Left lung (tissue), 10 donors: Measurements from ENCODE around the gene ABLIM3. TPM values are rescaled to one million over a fixed set of nuclear protein-coding genes. Genes with fewer than 3 reads are reported as not detected.

Experiments
- ATAC-seq: fragments of 200-7000 bp; cut with Tn5 transposase; one replicate; pipeline ENCODE4 v1.9.1; 2020; ENCODE audit warnings: moderate library complexity
- DNase-seq, 4 donors: peaks; one replicate each; pipeline ENCODE4 v3.0.0-alpha.2; 2013 to 2020
- H3K27ac ChIP-seq, 2 donors: fragments of 200-600 bp; sonication (generic) in 1 of 2; one replicate each; pipeline versions ENCODE4 v1.5.0 to v1.8.0; 2020 to 2021
- H3K27me3 ChIP-seq, 2 donors: fragments of 200-600 bp; sonication (generic) in 1 of 2; one replicate each; pipeline versions ENCODE4 v1.5.0 to v1.8.0; 2020 to 2021
- H3K36me3 ChIP-seq, 2 donors: fragments of 200-600 bp; sonication (generic) in 1 of 2; one replicate each; pipeline versions ENCODE4 v1.5.0 to v1.8.0; 2020 to 2021
- H3K4me1 ChIP-seq, 2 donors: fragments of 200-600 bp; one replicate each; pipeline ENCODE4 v1.8.0; 2021
- H3K4me3 ChIP-seq, 2 donors: fragments of 200-600 bp; sonication (generic) in 1 of 2; one replicate each; pipeline versions ENCODE4 v1.5.0 to v1.8.0; 2020 to 2021; ENCODE audit warnings: mild to moderate bottlenecking in 1 of 2
- H3K9me3 ChIP-seq, 2 donors: fragments of 200-600 bp; sonication (generic) in 1 of 2; one replicate each; pipeline versions ENCODE4 v1.5.0 to v1.8.0; 2020 to 2021
- intact Hi-C, 2 donors: fragments of 100-400 bp; cut with DNase I; formaldehyde crosslinking; loops; one replicate each; pipeline versions ENCODE4 v1.11.2 to v1.14.2; 2022
- polyA plus RNA-seq, 6 donors: library from polyadenylated mRNA; unstranded; fragments of 120-200 nt; gene quantifications; one replicate each; pipeline ENCODE4 v1.2.1, GENCODE V29; 2013; ENCODE audit not compliant: insufficient read length in 6 of 6
- total RNA-seq, 2 donors: library from RNA; stranded (reverse); fragmentation: NEBNext Ultra II Directional; extraction: Animal tissue kit (Norgen Biotek cat#: 25700); gene quantifications; one replicate each; pipeline ENCODE4 v1.2.1, GENCODE V29; 2021
- TF ChIP-seq, protein P1 (sequence below), 2 donors: fragments of 200-600 bp; sonication (generic) in 1 of 2; IDR thresholded peaks; one replicate each; pipeline versions ENCODE4 v1.5.0 to v1.8.0; 2021; ENCODE audit warnings: antibody characterized with exemption in 2 of 2
- donor health status: DM: no; HTN: yes; CAD: no.
- donor health status: DM: no; HTN: no; CAD: no.

The ABLIM3 gene
- total and polyA plus RNA-seq, 8 donors: 33.2 to 145 (median 108) TPM

GRCh38 chr5:149138182-149138923 is 2.9 kb upstream of the ABLIM3 start:
- H3K9me3 ChIP-seq: no peaks in the 10 kb centered on the region
- intact Hi-C loops: no loop called here
- no peak for ATAC-seq
- TF ChIP-seq, protein P1, sequence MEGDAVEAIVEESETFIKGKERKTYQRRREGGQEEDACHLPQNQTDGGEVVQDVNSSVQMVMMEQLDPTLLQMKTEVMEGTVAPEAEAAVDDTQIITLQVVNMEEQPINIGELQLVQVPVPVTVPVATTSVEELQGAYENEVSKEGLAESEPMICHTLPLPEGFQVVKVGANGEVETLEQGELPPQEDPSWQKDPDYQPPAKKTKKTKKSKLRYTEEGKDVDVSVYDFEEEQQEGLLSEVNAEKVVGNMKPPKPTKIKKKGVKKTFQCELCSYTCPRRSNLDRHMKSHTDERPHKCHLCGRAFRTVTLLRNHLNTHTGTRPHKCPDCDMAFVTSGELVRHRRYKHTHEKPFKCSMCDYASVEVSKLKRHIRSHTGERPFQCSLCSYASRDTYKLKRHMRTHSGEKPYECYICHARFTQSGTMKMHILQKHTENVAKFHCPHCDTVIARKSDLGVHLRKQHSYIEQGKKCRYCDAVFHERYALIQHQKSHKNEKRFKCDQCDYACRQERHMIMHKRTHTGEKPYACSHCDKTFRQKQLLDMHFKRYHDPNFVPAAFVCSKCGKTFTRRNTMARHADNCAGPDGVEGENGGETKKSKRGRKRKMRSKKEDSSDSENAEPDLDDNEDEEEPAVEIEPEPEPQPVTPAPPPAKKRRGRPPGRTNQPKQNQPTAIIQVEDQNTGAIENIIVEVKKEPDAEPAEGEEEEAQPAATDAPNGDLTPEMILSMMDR (IDR thresholded peaks at IDR 0.05): no peak
- H3K27me3 ChIP-seq: peaks cover 0 to 15% of the 10 kb centered on the region in 2 donors
- no peak for DNase-seq
- no peak overlapping the region for H3K4me3 ChIP-seq
- peaks cover 0 to 45% of the 10 kb centered on the region in 2 donors for H3K4me1 ChIP-seq
- no peaks in the 10 kb centered on the region for H3K36me3 ChIP-seq
- no peak overlapping the region for H3K27ac ChIP-seq

DNA sequence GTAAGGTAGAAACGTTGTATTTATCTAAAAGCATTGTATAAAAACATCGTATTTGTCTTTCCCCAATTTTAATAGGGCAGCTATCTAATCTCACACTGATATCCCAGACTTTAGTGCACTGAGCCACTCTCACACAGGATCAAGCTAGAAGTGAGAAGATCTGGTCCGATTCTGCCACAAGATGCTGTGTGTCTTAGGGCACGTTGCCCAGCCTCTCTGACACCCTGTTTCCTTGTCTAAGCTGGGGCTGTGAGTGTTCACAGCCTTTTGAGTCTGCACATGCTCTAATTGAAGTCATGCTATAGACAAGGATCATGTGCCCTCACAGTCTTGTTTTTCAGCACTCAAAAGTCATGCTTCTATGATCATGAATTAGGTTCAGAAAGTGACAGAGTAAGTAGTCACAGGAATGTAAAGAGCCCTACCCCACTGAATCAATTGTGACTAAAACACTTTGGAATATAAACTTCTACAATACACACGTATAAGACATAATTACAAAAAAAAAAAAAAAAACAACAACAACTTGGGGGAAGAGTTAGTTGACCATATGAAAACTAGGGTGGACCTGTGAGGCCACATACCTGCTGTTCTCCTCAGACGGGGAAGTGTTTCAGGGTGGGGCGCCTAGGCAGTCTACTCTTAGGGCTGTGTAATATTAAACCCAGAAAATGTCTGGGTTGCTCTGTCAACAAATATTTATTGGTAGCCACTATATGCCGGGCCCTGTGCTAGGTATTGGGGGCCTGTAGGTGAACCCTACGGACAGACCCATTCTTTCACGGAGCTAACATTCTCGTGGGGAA is 893 bp upstream of the ABLIM3 start:
- no peak for ATAC-seq
- Histone ChIP-seq H3K4me3 (no peak overlapping the region), H3K4me1 (peaks cover 0 to 36% of the 10 kb centered on the region in 2 donors), H3K27me3 (peaks cover 0 to 15% of the 10 kb centered on the region in 2 donors), H3K27ac (no peak overlapping the region), H3K9me3 (no peaks in the 10 kb centered on the region), H3K36me3 (no peaks in the 10 kb centered on the region)
- intact Hi-C loops: loop anchor here in 1 of 2 donors (5.0 kb wide), 1 partner anchor 87 kb away; no protein-coding TSS in a partner anchor
- TF ChIP-seq, protein P1 (IDR thresholded peaks at IDR 0.05): no peak
- no peak for DNase-seq

- intact Hi-C loops: loop anchor here in 1 of 2 donors (5.0 kb wide), 1 partner anchor 85 kb away; no protein-coding TSS in a partner anchor
- TF ChIP-seq, protein P1 (IDR thresholded peaks at IDR 0.05): no peak
- H3K4me1 ChIP-seq: peaks cover 0 to 36% of the 10 kb centered on the region in 2 donors
- DNase-seq (peak in 2 of 4 donors; percentile 42 to 58), ATAC-seq (peak; percentile 71)
- peak overlapping the region; percentile 68 to 83 for H3K4me3 ChIP-seq
- no peaks in the 10 kb centered on the region for H3K36me3 ChIP-seq
- peak overlapping the region; percentile 60 to 75 for H3K27ac ChIP-seq
- H3K9me3 ChIP-seq: no peaks in the 10 kb centered on the region
- peaks cover 0 to 15% of the 10 kb centered on the region in 2 donors for H3K27me3 ChIP-seq
Observed at GRCh38 chr5:149141957-149142851, 911 bp downstream of the ABLIM3 start.

- Histone ChIP-seq H3K4me1 (peaks cover 0 to 36% of the 10 kb centered on the region in 2 donors), H3K36me3 (no peaks in the 10 kb centered on the region), H3K9me3 (no peaks in the 10 kb centered on the region), H3K27me3 (peaks cover 0 to 15% of the 10 kb centered on the region in 2 donors), H3K4me3 (peak overlapping the region in 1 of 2 donors; percentile 68), H3K27ac (peak overlapping the region; percentile 60)
- DNase-seq (peak in 2 of 4 donors; percentile 68 to 73), ATAC-seq (peak; percentile 2)
- intact Hi-C loops: loop anchor here in 1 of 2 donors (5.0 kb wide), 1 partner anchor 84 kb away; no protein-coding TSS in a partner anchor
- TF ChIP-seq, protein P1 (IDR thresholded peaks at IDR 0.05): no peak
Observed at GRCh38 chr5:149143470-149143869, 2.2 kb downstream of the ABLIM3 start.
